HepG2 (cell line): ENCODE data around the gene TANGO2. TPM values are rescaled to one million over a fixed set of nuclear protein-coding genes. Genes with fewer than 3 reads are reported as not detected.

Experiments used
- ATAC-seq: fragments of 200-7000 bp; cut with Tn5 transposase; 3 replicates; pipeline ENCODE4 v1.9.1; 2020; ENCODE audit warnings: mild to moderate bottlenecking, moderate library complexity
- BruUV-seq: library from RNA; stranded (reverse); fragments of 400-500 nt; replicated peaks from 2 replicates; lab custom pipeline; 2021; lab: Mats Ljungman, UMichigan
- CTCF ChIA-PET: fragments of 300-600 bp; formaldehyde crosslinking; extraction: SDS; loops from one replicate; lab custom pipeline; 2021; ENCODE audit warnings: low total read pairs, inconsistent platforms, low intra/inter-chr PET ratio; lab: Yijun Ruan, JAX
- POLR2A ChIA-PET: fragments of 350-600 bp; sonication (Branson Sonifier 250); formaldehyde crosslinking; loops from one replicate; lab custom pipeline; 2020; ENCODE audit warnings: antibody characterized with exemption, inconsistent platforms; lab: Yijun Ruan, JAX
- DNase-seq: peaks from one replicate; pipeline ENCODE4 v3.0.0-alpha.2; 2015; ENCODE audit warnings: low spot score
- FAIRE-seq: peaks from 3 replicates; lab custom pipeline; 2011; peaks lifted over from hg19 to GRCh38; lab: Jason Lieb, UNC
- H2AFZ ChIP-seq: one replicate; pipeline ENCODE4 v1.6.1; 2011; ENCODE audit warnings: low read length, inconsistent platforms
- H3K27ac ChIP-seq: fragments of 300-600 bp; 3 replicates; pipeline ENCODE4 v1.8.0; 2011; ENCODE audit warnings: mixed run types, mild to moderate bottlenecking, mixed read lengths, low read length, inconsistent platforms; ENCODE audit not compliant: insufficient read depth; ENCODE audit errors: extremely low read length
- H3K27me3 ChIP-seq, 2 experiments: fragments of 200-600 bp in 1 of 2; 2 replicates in 1 of 2; 3 replicates in 1 of 2; pipeline versions ENCODE4 v1.6.0 to v1.8.0; 2011; ENCODE audit warnings: low read length in 2 of 2, mild to moderate bottlenecking in 2 of 2, moderate library complexity in 2 of 2, inconsistent platforms in 1 of 2; ENCODE audit not compliant: insufficient read depth in 2 of 2, control insufficient read depth in 1 of 2
- H3K36me3 ChIP-seq, 2 experiments: fragments of 200-600 bp in 1 of 2; replicated peaks in 1 of 2; 2 replicates in 1 of 2; 3 replicates in 1 of 2; pipeline versions ENCODE4 v1.5.1 to v1.8.0; 2011; ENCODE audit warnings: low read length in 2 of 2, inconsistent platforms in 1 of 2; ENCODE audit not compliant: insufficient read depth in 2 of 2, control insufficient read depth in 1 of 2
- H3K4me1 ChIP-seq: 2 replicates; pipeline ENCODE4 v1.5.1; 2012; ENCODE audit warnings: low read length, inconsistent platforms; ENCODE audit not compliant: insufficient read depth
- H3K4me2 ChIP-seq: 2 replicates; pipeline ENCODE4 v1.6.0; 2011; ENCODE audit warnings: low read depth, low read length, inconsistent platforms
- H3K4me3 ChIP-seq, 3 experiments: fragments of 200-600 bp in 1 of 3; sonication (generic), shearing (Covaris generic) in 1 of 3; replicated peaks in 1 of 3; 2 replicates each; pipeline ENCODE4 v1.5.1; 2011 to 2016; ENCODE audit warnings: low read length in 3 of 3, inconsistent platforms in 2 of 3, low read depth in 2 of 3, mild to moderate bottlenecking in 2 of 3, control low read depth in 1 of 3, mixed read lengths in 1 of 3; ENCODE audit not compliant: insufficient read depth in 1 of 3
- H3K79me2 ChIP-seq: one replicate; pipeline ENCODE4 v1.6.1; 2011; ENCODE audit warnings: low read length, inconsistent platforms; ENCODE audit not compliant: insufficient read depth
- H3K9ac ChIP-seq: 2 replicates; pipeline ENCODE4 v1.6.0; 2011; ENCODE audit warnings: mild to moderate bottlenecking, low read depth, low read length, inconsistent platforms; ENCODE audit not compliant: insufficient read depth
- H3K9me3 ChIP-seq: 2 replicates; pipeline ENCODE4 v1.5.1; 2012; ENCODE audit warnings: mild to moderate bottlenecking, low read length
- H4K20me1 ChIP-seq: 2 replicates; pipeline ENCODE4 v1.6.0; 2011; ENCODE audit warnings: inconsistent platforms, mild to moderate bottlenecking, low read length, moderate library complexity; ENCODE audit not compliant: insufficient read depth
- GPN1 ChIP-seq: sonication (generic); formaldehyde crosslinking; IDR thresholded peaks from 2 replicates; pipeline ENCODE4 v1.5.1; 2020; ENCODE audit warnings: missing genetic modification reagents, borderline replicate concordance
- MZF1 ChIP-seq: sonication (generic); formaldehyde crosslinking; IDR thresholded peaks from 2 replicates; pipeline ENCODE4 v1.8.1; 2023; ENCODE audit warnings: mild to moderate bottlenecking, missing genetic modification reagents, borderline replicate concordance
- NONO ChIP-seq, 2 experiments: fragments of 450-650 bp in 1 of 2; sonication (generic) in 1 of 2; formaldehyde crosslinking in 1 of 2; IDR thresholded peaks in 1 of 2; conservative IDR thresholded peaks in 1 of 2; 2 replicates each; pipeline versions ENCODE4 v1.6.1 to v1.8.0; 2017 to 2022; ENCODE audit warnings: mild to moderate bottlenecking in 1 of 2, missing genetic modification reagents in 1 of 2, moderate library complexity in 1 of 2
- NR2F2 ChIP-seq: IDR thresholded peaks from 2 replicates; pipeline ENCODE4 v1.6.1; 2012; ENCODE audit warnings: low read depth, inconsistent platforms, borderline replicate concordance
- POLR2A ChIP-seq, 2 experiments: IDR thresholded peaks; 2 replicates each; pipeline ENCODE4 v1.6.1; 2011; ENCODE audit warnings: low read depth in 2 of 2, low read length in 2 of 2, mild to moderate bottlenecking in 1 of 2, moderate library complexity in 1 of 2; ENCODE audit not compliant: insufficient read depth in 1 of 2
- ZFP91 ChIP-seq: sonication (generic); formaldehyde crosslinking; IDR thresholded peaks from 2 replicates; pipeline ENCODE4 v1.9.0; 2022; ENCODE audit warnings: missing genetic modification reagents, mild to moderate bottlenecking, borderline replicate concordance
- ZNF121 ChIP-seq: sonication (generic); formaldehyde crosslinking; IDR thresholded peaks from 2 replicates; pipeline ENCODE4 v1.5.0; 2020; ENCODE audit warnings: mild to moderate bottlenecking, missing genetic modification reagents
- ZNF326 ChIP-seq: sonication (generic); formaldehyde crosslinking; IDR thresholded peaks from 2 replicates; pipeline ENCODE4 v1.4.0; 2020; ENCODE audit warnings: missing genetic modification reagents, borderline replicate concordance
- ZNF567 ChIP-seq: sonication (generic); formaldehyde crosslinking; IDR thresholded peaks from 2 replicates; pipeline ENCODE4 v1.8.1; 2023; ENCODE audit warnings: mild to moderate bottlenecking, missing genetic modification reagents, borderline replicate concordance
- ZNF674 ChIP-seq: sonication (generic); formaldehyde crosslinking; IDR thresholded peaks from 2 replicates; pipeline ENCODE4 v1.5.0; 2020; ENCODE audit warnings: low read depth, mild to moderate bottlenecking, missing genetic modification reagents
- ZNF768 ChIP-seq: sonication (generic); formaldehyde crosslinking; IDR thresholded peaks from 2 replicates; pipeline ENCODE4 v1.4.0; 2020; ENCODE audit warnings: missing genetic modification reagents
- ZNF776 ChIP-seq: sonication (generic); formaldehyde crosslinking; IDR thresholded peaks from 2 replicates; pipeline ENCODE4 v1.4.0; 2020; ENCODE audit warnings: mild to moderate bottlenecking, missing genetic modification reagents
- WGBS: methylation state at CpG from one replicate; pipeline ENCODE4 v1.1.6; 2017; ENCODE audit warnings: low lambda C conversion rate; 5-methylcytosine and 5-hydroxymethylcytosine counted together
- in situ Hi-C: cut with HindIII; loops from 2 replicates; pipeline ENCODE4 v1.10.0; 2017; ENCODE audit warnings: low pct_unique_long_range_greater_than_20kb; ENCODE audit not compliant: extremely low pct_ligation_motif_present
- intact Hi-C: fragments of 100-400 bp; cut with micrococcal nuclease; formaldehyde crosslinking; loops from one replicate; pipeline ENCODE4 v1.10.0; 2022; ENCODE audit not compliant: unreplicated experiment
- polyA plus RNA-seq, 8 experiments: library from polyadenylated mRNA; depleted of rRNA in 3 of 8; stranded (reverse) in 7 of 8; unstranded in 1 of 8; fragments of >200 nt; fragmentation: Illumina TruSeq in 4 of 8; extraction: Trizol in 4 of 8; gene quantifications; 2 replicates each; pipeline versions ENCODE4 v1.2.1 to v1.2.3, GENCODE V29; 2011 to 2016; ENCODE audit warnings: low read depth in 4 of 8, missing spikeins in 1 of 8, mixed read lengths in 1 of 8; ENCODE audit not compliant: insufficient read depth in 1 of 8
- total RNA-seq, 5 experiments: library from RNA; depleted of rRNA; stranded (reverse); fragments of >200 nt; fragmentation: Illumina TruSeq; extraction: Trizol; gene quantifications; 2 replicates each; pipeline ENCODE4 v1.2.3, GENCODE V29; 2016; ENCODE audit warnings: low read depth in 1 of 5
- TF ChIP-seq, protein P1 (sequence below): IDR thresholded peaks from 2 replicates; pipeline ENCODE4 v1.6.1; 2012; ENCODE audit warnings: low read depth, low read length, improper control_type of control experiment

TANGO2 gene
- total and polyA plus RNA-seq, 2 of the 13 experiments (the other 11 are each of a cell fraction or from before 2014, with no cell fraction given), result 12.9 to 14.8 TPM

DNA sequence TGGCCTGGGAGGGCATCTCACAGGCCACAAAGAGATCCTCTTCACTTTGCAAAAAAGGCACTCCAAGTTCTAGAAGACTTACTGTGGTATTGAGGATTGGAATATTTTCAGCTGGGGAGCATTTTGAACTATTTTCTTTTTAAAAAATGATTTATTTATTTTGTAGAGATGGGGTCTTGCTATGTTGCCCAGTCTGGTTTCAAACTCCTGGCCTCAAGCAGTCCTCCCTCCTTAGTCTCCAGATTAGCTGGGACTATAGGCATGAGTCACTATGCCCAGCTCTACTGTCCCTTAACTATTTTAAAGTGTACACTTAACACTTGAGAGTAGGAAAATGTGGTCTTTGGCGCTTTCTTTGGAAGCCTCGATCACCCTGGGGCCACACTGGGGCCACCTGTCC is 34.2 kb downstream of the TANGO2 start:
- no TSS peak for BruUV-seq
- Histone ChIP-seq H3K27ac (no peak overlapping the region), H3K27me3 (no peaks in the 10 kb centered on the region), H3K36me3 (peaks cover 2 to 19% of the 10 kb centered on the region in 2 experiments; a peak in 3 of 5 replicates), H4K20me1 (no peaks in the 10 kb centered on the region), H2AFZ (no peak overlapping the region), H3K4me1 (no peaks in the 10 kb centered on the region), H3K4me3 (no peak overlapping the region), H3K79me2 (no peaks in the 10 kb centered on the region), H3K4me2 (no peak overlapping the region), H3K9ac (no peak overlapping the region), H3K9me3 (no peaks in the 10 kb centered on the region)
- TF ChIP-seq POLR2A (IDR thresholded peaks at IDR 0.05; ENCODE audit: insufficient read depth in 1 of 2, low read depth in 2 of 2, low read length in 2 of 2) (no peak), ZNF121 (CRISPR knock-in tag) (peak; percentile 75)
- in situ Hi-C loops (no loop called here), intact Hi-C loops (no loop called here)
- no peak for ATAC-seq
- CTCF ChIA-PET, result no interaction called here
- no peak for FAIRE-seq
- WGBS, result 100% methylated on average over 2 of the region's 2 CpGs
- no peak for DNase-seq
- POLR2A ChIA-PET, result no interaction called here

- no peak for DNase-seq
- H3K79me2 ChIP-seq, result no peaks in the 10 kb centered on the region
- no peak overlapping the region for H3K4me2 ChIP-seq
- 85% methylated on average over 3 of the region's 15 CpGs for WGBS
- no peak for FAIRE-seq
- H3K36me3 ChIP-seq, result peaks cover 2 to 22% of the 10 kb centered on the region in 2 experiments; a peak in 3 of 5 replicates
- H3K27me3 ChIP-seq, result no peaks in the 10 kb centered on the region
- TF ChIP-seq ZNF776 (CRISPR knock-in tag) (no peak), ZNF326 (CRISPR knock-in tag) (no peak), NR2F2 (no peak), ZNF768 (CRISPR knock-in tag) (no peak), MZF1 (no peak), ZNF674 (CRISPR knock-in tag) (no peak), ZNF567 (CRISPR knock-in tag) (no peak), ZFP91 (CRISPR knock-in tag) (no peak), GPN1 (CRISPR knock-in tag) (no peak), NONO (IDR thresholded peaks at IDR 0.05) (no peak), NONO (CRISPR knock-in tag; conservative IDR thresholded peaks at IDR 0.05) (no peak)
- TF ChIP-seq, protein P1, sequence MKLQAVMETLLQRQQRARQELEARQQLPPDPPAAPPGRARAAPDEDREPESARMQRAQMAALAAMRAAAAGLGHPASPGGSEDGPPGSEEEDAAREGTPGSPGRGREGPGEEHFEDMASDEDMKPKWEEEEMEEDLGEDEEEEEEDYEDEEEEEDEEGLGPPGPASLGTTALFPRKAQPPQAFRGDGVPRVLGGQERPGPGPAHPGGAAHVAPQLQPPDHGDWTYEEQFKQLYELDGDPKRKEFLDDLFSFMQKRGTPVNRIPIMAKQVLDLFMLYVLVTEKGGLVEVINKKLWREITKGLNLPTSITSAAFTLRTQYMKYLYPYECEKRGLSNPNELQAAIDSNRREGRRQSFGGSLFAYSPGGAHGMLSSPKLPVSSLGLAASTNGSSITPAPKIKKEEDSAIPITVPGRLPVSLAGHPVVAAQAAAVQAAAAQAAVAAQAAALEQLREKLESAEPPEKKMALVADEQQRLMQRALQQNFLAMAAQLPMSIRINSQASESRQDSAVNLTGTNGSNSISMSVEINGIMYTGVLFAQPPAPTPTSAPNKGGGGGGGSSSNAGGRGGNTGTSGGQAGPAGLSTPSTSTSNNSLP, result no peak
- TF ChIP-seq, all 625 proteins: peak for 0
- BruUV-seq, result no TSS peak
- no peak overlapping the region for H3K4me3 ChIP-seq
- H2AFZ ChIP-seq, result no peak overlapping the region
- H3K9me3 ChIP-seq, result no peaks in the 10 kb centered on the region
- no peak overlapping the region for H3K27ac ChIP-seq
- in situ Hi-C loops, result no loop called here
- intact Hi-C loops, result no loop called here
- ChIA-PET CTCF (no interaction called here), POLR2A (no interaction called here)
- H4K20me1 ChIP-seq, result no peaks in the 10 kb centered on the region
- ATAC-seq, result no peak
- no peak overlapping the region for H3K9ac ChIP-seq
- no peaks in the 10 kb centered on the region for H3K4me1 ChIP-seq
These were observed 34.7 kb downstream of the TANGO2 start for GRCh38 chr22:20055654-20056053.
